DOHH2 (cell line): ENCODE measurements around the gene POLR2C.

Source experiments
- H3F3A ChIP-seq: fragments of 200-600 bp; sonication (generic), shearing (Covaris generic); 2 replicates; pipeline ENCODE4 v1.6.0; 2016; ENCODE audit warnings: antibody characterized with exemption, mild to moderate bottlenecking; ENCODE audit not compliant: control insufficient read depth, insufficient read depth
- H3K27ac ChIP-seq: fragments of 200-600 bp; sonication (generic); 2 replicates; pipeline ENCODE4 v1.5.1; 2014; ENCODE audit warnings: low read depth, mild to moderate bottlenecking, low read length, moderate library complexity
- H3K27me3 ChIP-seq: fragments of 200-600 bp; sonication (generic); 2 replicates; pipeline ENCODE4 v1.6.1; 2014; ENCODE audit warnings: mild to moderate bottlenecking, low read length, mixed read lengths; ENCODE audit not compliant: control insufficient read depth
- H3K36me3 ChIP-seq: fragments of 200-600 bp; sonication (generic); 2 replicates; pipeline ENCODE4 v1.6.1; 2014; ENCODE audit warnings: mild to moderate bottlenecking, low read length, moderate library complexity, mixed read lengths; ENCODE audit not compliant: control insufficient read depth
- H3K4me1 ChIP-seq: fragments of 200-600 bp; sonication (generic); 2 replicates; pipeline ENCODE4 v1.6.1; 2014; ENCODE audit warnings: mild to moderate bottlenecking, low read length, mixed read lengths; ENCODE audit not compliant: control insufficient read depth
- H3K4me2 ChIP-seq: fragments of 200-600 bp; sonication (generic); 2 replicates; pipeline ENCODE4 v1.6.0; 2014; ENCODE audit warnings: mild to moderate bottlenecking, low read length, moderate library complexity
- H3K4me3 ChIP-seq: fragments of 200-600 bp; sonication (generic); 2 replicates; pipeline ENCODE4 v1.5.1; 2014; ENCODE audit warnings: mild to moderate bottlenecking, low read length, mixed read lengths
- H3K79me2 ChIP-seq: fragments of 200-600 bp; sonication (generic); 2 replicates; pipeline ENCODE4 v1.6.1; 2014; ENCODE audit warnings: mild to moderate bottlenecking, low read length, mixed read lengths; ENCODE audit not compliant: control insufficient read depth
- H3K9me2 ChIP-seq: fragments of 200-600 bp; sonication (generic); replicated peaks from 2 replicates; pipeline ENCODE4 v1.6.1; 2014; ENCODE audit warnings: mild to moderate bottlenecking, low read length, mixed read lengths; ENCODE audit not compliant: control insufficient read depth
- H3K9me3 ChIP-seq: fragments of 200-600 bp; sonication (generic); 2 replicates; pipeline ENCODE4 v1.6.1; 2014; ENCODE audit warnings: antibody characterized with exemption, low read length, mixed read lengths; ENCODE audit not compliant: control insufficient read depth, insufficient read depth
- H4K20me1 ChIP-seq: fragments of 200-600 bp; sonication (generic); 2 replicates; pipeline ENCODE4 v1.6.0; 2014; ENCODE audit warnings: low read depth, mild to moderate bottlenecking, antibody characterized with exemption, low read length, moderate library complexity; ENCODE audit not compliant: control insufficient read depth, insufficient read depth
- CTCF ChIP-seq: fragments of 200-600 bp; sonication (generic); IDR thresholded peaks from one replicate; pipeline ENCODE4 v1.5.1; 2014; ENCODE audit warnings: antibody characterized with exemption, mild to moderate bottlenecking, low read depth, low read length; ENCODE audit not compliant: poor library complexity, severe bottlenecking
- EZH2phosphoT487 ChIP-seq: fragments of 200-600 bp; sonication (generic); IDR thresholded peaks from 2 replicates; pipeline ENCODE4 v1.6.1; 2017; ENCODE audit warnings: borderline replicate concordance, mild to moderate bottlenecking, antibody characterized with exemption, low read length, moderate library complexity, mixed read lengths

POLR2C gene

GRCh38 chr16:57476546-57477410 lies 14.3 kb downstream of the POLR2C start:
- H3K79me2 ChIP-seq = no peaks in the 10 kb centered on the region
- TF ChIP-seq EZH2phosphoT487 = no peak
- no peak for TF ChIP-seq CTCF

GRCh38 chr16:57477531-57478202 lies 15.2 kb downstream of the POLR2C start:
- no peak overlapping the region for H3K4me2 ChIP-seq
- no peak overlapping the region for H3K4me3 ChIP-seq

More at GRCh38 chr16:57476546-57477410, 14.3 kb downstream of the POLR2C start:
- H3K9me2 ChIP-seq = no peaks in the 10 kb centered on the region
- peak overlapping the region; percentile 40; the same call in 1 of the 2 replicates for H3K4me2 ChIP-seq
- H3K4me1 ChIP-seq = peaks cover 34% of the 10 kb centered on the region
- H3K27ac ChIP-seq = no peak overlapping the region
- H4K20me1 ChIP-seq = 0 out of 2 replicates have a peak, but pooled peaks cover 2% of the 10 kb centered on the region
- no peaks in the 10 kb centered on the region for H3F3A ChIP-seq
- H3K27me3 ChIP-seq = no peaks in the 10 kb centered on the region
- peaks cover 3% of the 10 kb centered on the region for H3K36me3 ChIP-seq
- H3K4me3 ChIP-seq = no peak overlapping the region
- H3K9me3 ChIP-seq = no peaks in the 10 kb centered on the region

GRCh38 chr16:57478396-57479204 lies 16.1 kb downstream of the POLR2C start:
- Histone ChIP-seq H3K4me3 (no peak overlapping the region; the same call in 1 of the 2 replicates), H3K4me2 (peak overlapping the region; percentile 19)

More at GRCh38 chr16:57477531-57478202, 15.2 kb downstream of the POLR2C start:
- no peak overlapping the region for H3K27ac ChIP-seq
- no peaks in the 10 kb centered on the region for H3K79me2 ChIP-seq
- no peaks in the 10 kb centered on the region for H3K36me3 ChIP-seq
- no peaks in the 10 kb centered on the region for H3K27me3 ChIP-seq
- no peaks in the 10 kb centered on the region for H3K9me2 ChIP-seq
- no peaks in the 10 kb centered on the region for H3F3A ChIP-seq
- no peaks in the 10 kb centered on the region for H3K9me3 ChIP-seq
- H4K20me1 ChIP-seq = no peaks in the 10 kb centered on the region
- H3K4me1 ChIP-seq = peaks cover 34% of the 10 kb centered on the region
- TF ChIP-seq CTCF (no peak), EZH2phosphoT487 (no peak)

More at GRCh38 chr16:57478396-57479204, 16.1 kb downstream of the POLR2C start:
- Histone ChIP-seq H3K36me3 (no peaks in the 10 kb centered on the region), H3K9me2 (no peaks in the 10 kb centered on the region), H3F3A (no peaks in the 10 kb centered on the region), H3K27ac (no peak overlapping the region), H4K20me1 (no peaks in the 10 kb centered on the region), H3K4me1 (peaks cover 34% of the 10 kb centered on the region), H3K79me2 (no peaks in the 10 kb centered on the region), H3K27me3 (no peaks in the 10 kb centered on the region), H3K9me3 (no peaks in the 10 kb centered on the region)
- TF ChIP-seq EZH2phosphoT487 (no peak), CTCF (no peak)
